Measurements from ENCODE around the gene SEMA5B. TPM values are rescaled to one million over a fixed set of nuclear protein-coding genes. Genes with fewer than 3 reads are reported as not detected.

SEMA5B gene
- polyA plus RNA-seq, 1 donor (not counting 4 experiments of a cell fraction or from before 2014, with no cell fraction given): 0.04 TPM

DNA sequence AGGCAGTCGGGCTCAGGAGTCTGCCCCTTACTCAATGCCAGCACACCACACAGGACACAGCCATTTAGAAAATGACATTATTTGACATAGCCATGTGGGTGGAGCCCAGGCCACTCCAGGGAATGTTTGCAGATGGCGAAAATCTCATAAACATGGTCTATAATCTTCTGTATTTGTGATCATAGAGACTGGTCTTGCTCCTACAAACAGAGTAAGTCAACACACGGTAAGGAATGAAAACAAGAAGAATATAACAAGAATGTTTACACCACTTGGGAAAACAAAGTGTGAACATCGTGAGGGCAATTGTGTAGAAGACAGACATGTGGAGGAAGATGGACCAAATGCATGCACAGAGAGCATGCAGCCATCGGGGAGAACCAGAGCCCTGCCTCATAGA lies 68.2 kb downstream of the SEMA5B start:
- H3K9me3 ChIP-seq (ENCODE audit: control insufficient read depth, low read depth, low read length): no peaks in the 10 kb centered on the region
- H3K27ac ChIP-seq (ENCODE audit: control insufficient read depth, insufficient read depth, low read length): no peak overlapping the region
- TF ChIP-seq, protein P1, sequence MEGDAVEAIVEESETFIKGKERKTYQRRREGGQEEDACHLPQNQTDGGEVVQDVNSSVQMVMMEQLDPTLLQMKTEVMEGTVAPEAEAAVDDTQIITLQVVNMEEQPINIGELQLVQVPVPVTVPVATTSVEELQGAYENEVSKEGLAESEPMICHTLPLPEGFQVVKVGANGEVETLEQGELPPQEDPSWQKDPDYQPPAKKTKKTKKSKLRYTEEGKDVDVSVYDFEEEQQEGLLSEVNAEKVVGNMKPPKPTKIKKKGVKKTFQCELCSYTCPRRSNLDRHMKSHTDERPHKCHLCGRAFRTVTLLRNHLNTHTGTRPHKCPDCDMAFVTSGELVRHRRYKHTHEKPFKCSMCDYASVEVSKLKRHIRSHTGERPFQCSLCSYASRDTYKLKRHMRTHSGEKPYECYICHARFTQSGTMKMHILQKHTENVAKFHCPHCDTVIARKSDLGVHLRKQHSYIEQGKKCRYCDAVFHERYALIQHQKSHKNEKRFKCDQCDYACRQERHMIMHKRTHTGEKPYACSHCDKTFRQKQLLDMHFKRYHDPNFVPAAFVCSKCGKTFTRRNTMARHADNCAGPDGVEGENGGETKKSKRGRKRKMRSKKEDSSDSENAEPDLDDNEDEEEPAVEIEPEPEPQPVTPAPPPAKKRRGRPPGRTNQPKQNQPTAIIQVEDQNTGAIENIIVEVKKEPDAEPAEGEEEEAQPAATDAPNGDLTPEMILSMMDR (optimal IDR thresholded peaks at IDR 0.05 in 1 of 3, IDR thresholded peaks at IDR 0.05 in 1 of 3, conservative IDR thresholded peaks at IDR 0.05 in 1 of 3; ENCODE audit: extremely low read depth in 1 of 3, insufficient read depth in 2 of 3, low read length in 3 of 3): no peak
- TF ChIP-seq EZH2 (IDR thresholded peaks at IDR 0.05; ENCODE audit: low read length): no peak
- no peaks in the 10 kb centered on the region for H3K9me1 ChIP-seq (ENCODE audit: control insufficient read depth, extremely low read depth, insufficient read depth, low read length)
- no peak overlapping the region for H3K4me2 ChIP-seq (ENCODE audit: control insufficient read depth, extremely low read depth, insufficient read depth, low read depth, low read length)
- no peaks in the 10 kb centered on the region for H3K4me1 ChIP-seq (ENCODE audit: control insufficient read depth, extremely low read depth, insufficient read depth, low read length)
- no peak overlapping the region for H3K4me3 ChIP-seq (ENCODE audit: control insufficient read depth in 2 of 3, extremely low read depth in 1 of 3, insufficient read depth in 2 of 3, low read depth in 1 of 3, low read length in 3 of 3)
- no peak overlapping the region for H2AFZ ChIP-seq (ENCODE audit: control insufficient read depth, low read length)
- H3K27me3 ChIP-seq (ENCODE audit: control insufficient read depth, extremely low read depth, insufficient read depth, low read length): peaks cover 5% of the 10 kb centered on the region
- H4K20me1 ChIP-seq (ENCODE audit: control insufficient read depth, extremely low read depth, insufficient read depth, low read length): no peaks in the 10 kb centered on the region
- no peak overlapping the region for H3K9ac ChIP-seq (ENCODE audit: control insufficient read depth, extremely low read depth, insufficient read depth, low read length)
- dilution Hi-C loops (cut with MboI; ENCODE audit: extremely low pct_ligation_motif_present, low sequenced_read_pairs): no loop called here
- no peaks in the 10 kb centered on the region for H3K79me2 ChIP-seq (ENCODE audit: control insufficient read depth, insufficient read depth, low read length)
- FAIRE-seq (no peak), DNase-seq (ENCODE audit: low read depth, low spot score) (no peak)
- no peaks in the 10 kb centered on the region for H3K36me3 ChIP-seq (ENCODE audit: control insufficient read depth in 2 of 2, extremely low read depth in 1 of 2, insufficient read depth in 2 of 2, low read length in 2 of 2)

DNA sequence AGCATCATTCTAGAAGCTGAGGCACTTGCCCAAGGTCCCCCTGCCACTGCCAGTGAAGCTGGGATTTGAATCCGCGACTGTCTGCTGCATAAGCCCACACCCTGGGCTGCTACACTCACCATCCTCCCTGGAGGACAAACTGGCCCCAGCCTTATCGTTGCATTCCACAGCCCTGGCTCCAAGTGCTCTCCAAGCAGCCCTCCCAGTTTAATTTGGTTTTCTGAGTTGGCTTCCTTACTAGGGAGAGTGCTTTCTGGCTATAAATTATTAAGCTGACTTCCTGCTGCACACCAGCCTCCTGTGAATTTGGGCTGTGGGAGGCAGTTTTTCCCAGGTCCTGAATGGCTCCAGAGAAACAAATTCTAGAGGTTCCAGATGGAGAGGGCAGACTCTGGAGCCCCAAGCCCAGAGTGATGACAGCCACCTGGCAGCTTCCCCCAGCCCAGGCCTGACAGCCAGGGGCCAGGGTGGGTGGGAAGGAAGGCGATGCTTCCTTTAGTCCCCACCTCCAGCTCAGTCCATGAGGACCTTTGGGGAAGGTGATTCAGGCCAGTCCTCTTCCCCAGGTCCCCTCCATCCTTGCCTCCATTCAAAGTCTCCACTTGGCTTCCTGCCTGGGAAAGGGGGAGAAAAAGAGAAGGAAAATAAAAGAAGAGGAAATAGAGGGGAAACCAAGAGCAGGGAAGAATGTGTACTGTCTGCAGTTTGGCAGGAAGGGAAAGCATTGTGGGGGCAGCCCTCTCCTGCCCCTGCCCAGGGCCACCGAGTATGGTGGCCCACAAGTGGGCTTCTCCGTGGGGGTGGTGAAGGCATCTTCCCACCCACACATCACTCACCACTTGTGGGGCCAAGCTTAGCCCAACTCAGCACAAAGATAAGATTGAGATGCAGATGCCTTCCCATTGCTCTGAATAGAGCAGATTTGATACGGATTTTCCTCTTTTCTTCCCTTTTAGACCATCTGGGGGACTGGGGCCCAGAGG lies 69.6 kb downstream of the SEMA5B start:
- H3K4me2 ChIP-seq (ENCODE audit: control insufficient read depth, extremely low read depth, insufficient read depth, low read depth, low read length): no peak overlapping the region
- FAIRE-seq (no peak), DNase-seq (ENCODE audit: low read depth, low spot score) (no peak)
- peaks cover 5% of the 10 kb centered on the region for H3K27me3 ChIP-seq (ENCODE audit: control insufficient read depth, extremely low read depth, insufficient read depth, low read length)
- no peaks in the 10 kb centered on the region for H3K9me1 ChIP-seq (ENCODE audit: control insufficient read depth, extremely low read depth, insufficient read depth, low read length)
- TF ChIP-seq, protein P1 (optimal IDR thresholded peaks at IDR 0.05 in 1 of 3, IDR thresholded peaks at IDR 0.05 in 1 of 3, conservative IDR thresholded peaks at IDR 0.05 in 1 of 3; ENCODE audit: extremely low read depth in 1 of 3, insufficient read depth in 2 of 3, low read length in 3 of 3): no peak
- no peaks in the 10 kb centered on the region for H4K20me1 ChIP-seq (ENCODE audit: control insufficient read depth, extremely low read depth, insufficient read depth, low read length)
- no peaks in the 10 kb centered on the region for H3K36me3 ChIP-seq (ENCODE audit: control insufficient read depth in 2 of 2, extremely low read depth in 1 of 2, insufficient read depth in 2 of 2, low read length in 2 of 2)
- no peaks in the 10 kb centered on the region for H3K9me3 ChIP-seq (ENCODE audit: control insufficient read depth, low read depth, low read length)
- H3K79me2 ChIP-seq (ENCODE audit: control insufficient read depth, insufficient read depth, low read length): no peaks in the 10 kb centered on the region
- no peaks in the 10 kb centered on the region for H3K4me1 ChIP-seq (ENCODE audit: control insufficient read depth, extremely low read depth, insufficient read depth, low read length)
- no peak overlapping the region for H3K27ac ChIP-seq (ENCODE audit: control insufficient read depth, insufficient read depth, low read length)
- H3K9ac ChIP-seq (ENCODE audit: control insufficient read depth, extremely low read depth, insufficient read depth, low read length): no peak overlapping the region
- dilution Hi-C loops (cut with MboI; ENCODE audit: extremely low pct_ligation_motif_present, low sequenced_read_pairs): no loop called here
- H3K4me3 ChIP-seq (ENCODE audit: control insufficient read depth in 2 of 3, extremely low read depth in 1 of 3, insufficient read depth in 2 of 3, low read depth in 1 of 3, low read length in 3 of 3): no peak overlapping the region
- no peak overlapping the region for H2AFZ ChIP-seq (ENCODE audit: control insufficient read depth, low read length)
